ENCODE measurements around the gene SYT13. TPM values are rescaled to one million over a fixed set of nuclear protein-coding genes. Genes with fewer than 3 reads are reported as not detected.

Gene SYT13
- total and polyA plus RNA-seq, 8 donors: 2.5 to 30.9 (median 6.6) TPM

DNA sequence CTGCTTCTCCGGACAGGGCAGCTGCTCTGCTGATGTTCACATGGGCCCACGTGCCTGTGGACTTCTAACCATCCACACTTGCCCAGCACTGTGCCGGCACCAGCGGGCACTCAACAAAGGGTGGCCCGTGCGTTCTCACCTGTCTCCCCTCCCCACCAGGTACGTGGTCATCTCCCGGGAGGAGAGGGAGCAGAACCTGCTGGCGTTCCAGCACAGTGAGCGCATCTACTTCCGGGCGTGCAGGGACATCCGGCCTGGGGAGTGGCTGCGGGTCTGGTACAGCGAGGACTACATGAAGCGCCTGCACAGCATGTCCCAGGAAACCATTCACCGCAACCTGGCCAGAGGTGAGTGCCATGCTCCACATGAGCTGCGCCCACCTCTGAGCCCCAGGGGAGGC lies 66.7 kb downstream of the SYT13 start:
- ATAC-seq (no peak), FAIRE-seq (no peak), DNase-seq (no peak)
- Histone ChIP-seq H3K27ac (no peak overlapping the region), H3K27me3 (no peaks in the 10 kb centered on the region), H3K4me3 (no peak overlapping the region), H3K36me3 (no peaks in the 10 kb centered on the region), H3K4me1 (no peaks in the 10 kb centered on the region), H3K9me3 (no peaks in the 10 kb centered on the region)
- intact Hi-C loops (cut with DNase I): no loop called here
- 95% methylated on average over 18 of the region's 18 CpGs for WGBS, 2 donors
- TF ChIP-seq, protein P1, sequence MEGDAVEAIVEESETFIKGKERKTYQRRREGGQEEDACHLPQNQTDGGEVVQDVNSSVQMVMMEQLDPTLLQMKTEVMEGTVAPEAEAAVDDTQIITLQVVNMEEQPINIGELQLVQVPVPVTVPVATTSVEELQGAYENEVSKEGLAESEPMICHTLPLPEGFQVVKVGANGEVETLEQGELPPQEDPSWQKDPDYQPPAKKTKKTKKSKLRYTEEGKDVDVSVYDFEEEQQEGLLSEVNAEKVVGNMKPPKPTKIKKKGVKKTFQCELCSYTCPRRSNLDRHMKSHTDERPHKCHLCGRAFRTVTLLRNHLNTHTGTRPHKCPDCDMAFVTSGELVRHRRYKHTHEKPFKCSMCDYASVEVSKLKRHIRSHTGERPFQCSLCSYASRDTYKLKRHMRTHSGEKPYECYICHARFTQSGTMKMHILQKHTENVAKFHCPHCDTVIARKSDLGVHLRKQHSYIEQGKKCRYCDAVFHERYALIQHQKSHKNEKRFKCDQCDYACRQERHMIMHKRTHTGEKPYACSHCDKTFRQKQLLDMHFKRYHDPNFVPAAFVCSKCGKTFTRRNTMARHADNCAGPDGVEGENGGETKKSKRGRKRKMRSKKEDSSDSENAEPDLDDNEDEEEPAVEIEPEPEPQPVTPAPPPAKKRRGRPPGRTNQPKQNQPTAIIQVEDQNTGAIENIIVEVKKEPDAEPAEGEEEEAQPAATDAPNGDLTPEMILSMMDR (IDR thresholded peaks at IDR 0.05): no peak

DNA sequence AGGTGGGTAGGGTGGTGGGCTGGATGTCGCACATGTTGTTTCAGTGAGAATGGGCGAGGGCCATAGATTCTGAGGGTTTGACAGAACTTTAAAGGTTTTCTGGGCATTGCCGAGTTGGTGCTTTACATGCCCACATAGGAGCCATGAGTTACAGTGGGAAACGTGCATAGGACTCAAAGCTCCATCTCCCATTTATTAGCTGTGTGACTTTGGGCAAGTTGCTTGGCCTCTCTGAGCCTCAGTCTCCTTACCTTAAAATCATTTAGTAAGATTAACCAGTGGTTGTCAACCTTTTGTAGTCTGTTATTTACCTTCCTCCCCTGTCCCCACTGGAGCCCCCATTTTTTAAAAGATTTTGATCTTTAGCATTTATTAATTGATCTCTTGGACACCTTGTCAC lies 67.4 kb downstream of the SYT13 start:
- no peaks in the 10 kb centered on the region for H3K4me1 ChIP-seq
- DNase-seq (no peak), ATAC-seq (no peak), FAIRE-seq (no peak)
- H3K27me3 ChIP-seq: no peaks in the 10 kb centered on the region
- H3K36me3 ChIP-seq: no peaks in the 10 kb centered on the region
- H3K9me3 ChIP-seq: no peaks in the 10 kb centered on the region
- intact Hi-C loops (cut with DNase I): no loop called here
- WGBS, 2 donors: 91 to 96% methylated on average over 4 of the region's 4 CpGs
- no peak overlapping the region for H3K4me3 ChIP-seq
- TF ChIP-seq, protein P1 (IDR thresholded peaks at IDR 0.05): no peak
- H3K27ac ChIP-seq: no peak overlapping the region

DNA sequence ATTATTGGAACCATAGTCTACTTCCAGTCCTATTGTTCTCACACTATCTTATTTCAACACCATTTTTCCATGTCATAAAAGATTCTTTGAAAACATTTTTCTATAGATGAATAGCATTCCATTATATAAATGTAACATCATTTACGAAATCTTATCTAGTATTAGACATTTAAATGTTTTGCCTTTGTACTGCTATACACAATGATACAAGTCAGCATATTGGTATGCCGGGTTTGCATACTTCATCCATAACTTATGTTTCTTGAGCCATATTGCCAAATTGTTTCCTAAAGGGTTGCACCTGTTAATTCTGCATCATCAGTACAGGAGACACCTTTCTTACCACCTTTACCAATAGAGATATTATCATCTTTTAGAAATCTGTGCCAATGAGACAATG lies 68.2 kb downstream of the SYT13 start:
- intact Hi-C loops (cut with DNase I): no loop called here
- Histone ChIP-seq H3K4me1 (no peaks in the 10 kb centered on the region), H3K9me3 (no peaks in the 10 kb centered on the region), H3K27me3 (no peaks in the 10 kb centered on the region), H3K4me3 (no peak overlapping the region), H3K27ac (no peak overlapping the region), H3K36me3 (no peaks in the 10 kb centered on the region)
- TF ChIP-seq, protein P1 (IDR thresholded peaks at IDR 0.05): no peak
- ATAC-seq (no peak), FAIRE-seq (no peak), DNase-seq (no peak)
- WGBS, 2 donors: 80 to 87% methylated on average over 2 of the region's 2 CpGs

DNA sequence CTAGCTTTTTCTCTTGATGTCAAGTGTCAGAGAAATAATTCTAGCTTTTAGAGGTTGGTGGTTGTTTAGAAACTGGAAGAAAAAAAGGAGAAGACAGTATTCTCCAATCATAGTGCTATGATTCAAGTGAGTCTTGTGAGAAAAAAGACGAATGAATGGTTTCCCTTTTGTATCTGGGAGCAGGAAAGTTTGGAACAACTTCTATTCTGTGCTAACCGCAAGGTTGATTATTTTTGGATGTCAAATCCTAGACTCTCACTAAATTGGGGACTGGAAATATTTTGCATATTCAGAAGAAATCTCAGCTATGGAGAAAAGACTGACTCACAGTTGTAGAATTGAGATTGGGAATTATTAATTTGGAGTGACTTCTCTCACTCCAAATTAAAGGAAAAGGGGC lies 69.2 kb downstream of the SYT13 start:
- H3K4me3 ChIP-seq: no peak overlapping the region
- H3K27me3 ChIP-seq: no peaks in the 10 kb centered on the region
- ATAC-seq: no peak
- no peaks in the 10 kb centered on the region for H3K4me1 ChIP-seq
- H3K27ac ChIP-seq: no peak overlapping the region
- no peak for FAIRE-seq
- TF ChIP-seq, protein P1 (IDR thresholded peaks at IDR 0.05): no peak
- 78 to 80% methylated on average over 2 of the region's 2 CpGs for WGBS, 2 donors
- DNase-seq: no peak
- H3K9me3 ChIP-seq: no peaks in the 10 kb centered on the region
- H3K36me3 ChIP-seq: peaks cover 0 to 5% (median 0%) of the 10 kb centered on the region in 3 donors
- intact Hi-C loops (cut with DNase I): no loop called here

DNA sequence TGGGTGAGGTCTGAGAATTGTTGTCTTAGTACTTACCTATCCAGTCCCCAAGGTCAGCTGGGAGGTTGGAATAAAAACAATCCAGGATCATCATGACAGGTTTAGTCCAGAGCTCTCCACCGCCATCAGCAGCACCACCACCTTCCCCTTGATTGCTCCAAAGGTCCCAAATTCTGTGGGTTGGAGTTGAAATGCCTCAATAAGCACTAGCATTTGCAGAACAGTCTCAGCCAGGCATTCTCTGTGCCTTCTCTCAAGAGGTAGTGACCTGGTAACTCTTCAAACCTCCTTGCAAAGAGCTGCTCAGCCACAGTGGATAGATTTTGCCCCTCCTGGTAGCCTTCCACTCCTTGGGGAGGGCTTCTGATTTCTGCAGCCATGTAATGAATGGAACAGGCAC lies 70.1 kb downstream of the SYT13 start:
- intact Hi-C loops (cut with DNase I): no loop called here
- Histone ChIP-seq H3K36me3 (peaks cover 0 to 5% (median 0%) of the 10 kb centered on the region in 3 donors), H3K4me1 (no peaks in the 10 kb centered on the region), H3K9me3 (no peaks in the 10 kb centered on the region), H3K4me3 (no peak overlapping the region), H3K27me3 (no peaks in the 10 kb centered on the region), H3K27ac (no peak overlapping the region)
- WGBS, 2 donors: 98 to 100% methylated on average over 1 of the region's 1 CpG
- TF ChIP-seq, protein P1 (IDR thresholded peaks at IDR 0.05): no peak
- DNase-seq: no peak
- FAIRE-seq: no peak
- no peak for ATAC-seq

All from pancreas (tissue), 10 donors.